Activated T-cell treated with anti-CD3 and anti-CD28 coated beads, Interleukin-2, amount 50 U/mL, for 72 hours (primary cell): ENCODE measurements around the gene ATOX1. TPM values are rescaled to one million over a fixed set of nuclear protein-coding genes. Genes with fewer than 3 reads are reported as not detected.
"Not testable (repeated sequence)": the region's sequence is repeated elsewhere in the genome, so short reads cannot be mapped to it uniquely, and the experiment has no call there.

ENCODE experiments used
- ATAC-seq, 2 donors: fragments of 150-1000 bp; cut with Tn5 transposase; replicated peaks in 1 of 2; 2 replicates each; pipeline ENCODE4 v1.10.0; 2021; ENCODE audit warnings: moderate library complexity in 2 of 2, mild to moderate bottlenecking in 1 of 2
- DNase-seq, 2 donors: peaks; one replicate each; pipeline ENCODE4 v3.0.0; 2021 to 2022; ENCODE audit warnings: mixed read lengths in 1 of 2
- H3K27ac Mint-ChIP-seq: one replicate; pipeline ENCODE4 v1.8.0; 2022; ENCODE audit warnings: mild to moderate bottlenecking, moderate library complexity, mixed read lengths
- H3K27me3 Mint-ChIP-seq: one replicate; pipeline ENCODE4 v1.8.0; 2022; ENCODE audit warnings: low read depth, mixed read lengths
- H3K36me3 Mint-ChIP-seq, 2 donors: one replicate each; pipeline ENCODE4 v1.8.0; 2022; ENCODE audit warnings: mixed read lengths in 2 of 2, mild to moderate bottlenecking in 1 of 2; ENCODE audit not compliant: insufficient read depth in 2 of 2
- H3K4me1 Mint-ChIP-seq: one replicate; pipeline ENCODE4 v1.8.0; 2022; ENCODE audit warnings: low read depth, mixed read lengths
- H3K4me3 Mint-ChIP-seq, 2 donors: one replicate each; pipeline ENCODE4 v1.8.0; 2022; ENCODE audit warnings: mild to moderate bottlenecking in 2 of 2, mixed read lengths in 2 of 2, moderate library complexity in 2 of 2
- H3K9me3 Mint-ChIP-seq, 2 donors: one replicate each; pipeline ENCODE4 v1.8.0; 2022; ENCODE audit warnings: mixed read lengths in 2 of 2
- total RNA-seq, 2 donors: library from RNA; stranded (reverse); gene quantifications; one replicate each; pipeline ENCODE4 v1.2.3, GENCODE V29; 2022

The ATOX1 gene
- total RNA-seq, 2 donors from 2014 or later, result 56.1 to 68.0 TPM

GRCh38 chr5:151738125-151738848 is 20.1 kb downstream of the ATOX1 start:
- Mint-ChIP-seq H3K27ac (no peak overlapping the region), H3K27me3 (no peaks in the 10 kb centered on the region), H3K36me3 (peaks cover 0 to 7% of the 10 kb centered on the region in 2 donors), H3K4me3 (no peak overlapping the region), H3K4me1 (peaks cover 5% of the 10 kb centered on the region), H3K9me3 (no peaks in the 10 kb centered on the region)
- ATAC-seq (no peak), DNase-seq (no peak)

- H3K36me3 Mint-ChIP-seq, result peaks cover 0 to 9% of the 10 kb centered on the region in 2 donors
- no peak overlapping the region for H3K4me3 Mint-ChIP-seq
- DNase-seq (no peak), ATAC-seq (no peak)
- no peak overlapping the region for H3K27ac Mint-ChIP-seq
- H3K4me1 Mint-ChIP-seq, result peaks cover 5% of the 10 kb centered on the region
- H3K9me3 Mint-ChIP-seq, result no peaks in the 10 kb centered on the region
- no peaks in the 10 kb centered on the region for H3K27me3 Mint-ChIP-seq
Measured at GRCh38 chr5:151737431-151737830, 21.0 kb downstream of the ATOX1 start.

GRCh38 chr5:151735646-151736045 is 22.8 kb downstream of the ATOX1 start:
- DNase-seq, result no peak

GRCh38 chr5:151734064-151734408 is 24.4 kb downstream of the ATOX1 start:
- Mint-ChIP-seq H3K4me3 (no peak overlapping the region), H3K36me3 (peaks cover 2 to 12% of the 10 kb centered on the region in 2 donors), H3K4me1 (no peaks in the 10 kb centered on the region), H3K9me3 (peaks cover 0 to 2% of the 10 kb centered on the region in 2 donors), H3K27me3 (no peaks in the 10 kb centered on the region), H3K27ac (no peak overlapping the region)
- ATAC-seq (no peak), DNase-seq (no peak)

More at GRCh38 chr5:151735646-151736045, 22.8 kb downstream of the ATOX1 start:
- peaks cover 2% of the 10 kb centered on the region for H3K4me1 Mint-ChIP-seq
- H3K27me3 Mint-ChIP-seq, result no peaks in the 10 kb centered on the region
- ATAC-seq, result no peak
- H3K4me3 Mint-ChIP-seq, result no peak overlapping the region
- H3K9me3 Mint-ChIP-seq, result no peaks in the 10 kb centered on the region
- H3K27ac Mint-ChIP-seq, result no peak overlapping the region
- peaks cover 0 to 9% of the 10 kb centered on the region in 2 donors for H3K36me3 Mint-ChIP-seq

GRCh38 chr5:151733358-151734063 is 24.9 kb downstream of the ATOX1 start:
- H3K27me3 Mint-ChIP-seq, result no peaks in the 10 kb centered on the region
- H3K36me3 Mint-ChIP-seq, result peaks cover 2 to 12% of the 10 kb centered on the region in 2 donors
- H3K9me3 Mint-ChIP-seq, result peaks cover 0 to 2% of the 10 kb centered on the region in 2 donors

GRCh38 chr5:151730381-151730780 is 28.1 kb downstream of the ATOX1 start:
- DNase-seq, result no peak
- no peak for ATAC-seq
- Mint-ChIP-seq H3K27ac (no peak overlapping the region), H3K9me3 (peaks cover 0 to 2% of the 10 kb centered on the region in 2 donors), H3K4me3 (no peak overlapping the region), H3K4me1 (no peaks in the 10 kb centered on the region), H3K36me3 (peaks cover 2 to 13% of the 10 kb centered on the region in 2 donors), H3K27me3 (no peaks in the 10 kb centered on the region)

More at GRCh38 chr5:151733358-151734063, 24.9 kb downstream of the ATOX1 start:
- DNase-seq (no peak), ATAC-seq (no peak)
- no peak overlapping the region for H3K27ac Mint-ChIP-seq
- H3K4me1 Mint-ChIP-seq, result no peaks in the 10 kb centered on the region
- no peak overlapping the region for H3K4me3 Mint-ChIP-seq

- not testable (repeated sequence) for H3K9me3 Mint-ChIP-seq, ATAC-seq, H3K27me3 Mint-ChIP-seq, H3K4me1 Mint-ChIP-seq, H3K27ac Mint-ChIP-seq, DNase-seq
- Mint-ChIP-seq H3K36me3 (peaks cover 2 to 12% of the 10 kb centered on the region in 2 donors), H3K4me3 (peak overlapping the region in 1 of 2 donors; percentile 57)
Measured at GRCh38 chr5:151729597-151729996, 28.8 kb downstream of the ATOX1 start.

GRCh38 chr5:151724360-151724759 is 34.1 kb downstream of the ATOX1 start:
- Mint-ChIP-seq H3K27ac (no peak overlapping the region), H3K36me3 (peaks cover 0 to 1% of the 10 kb centered on the region in 2 donors), H3K4me3 (no peak overlapping the region), H3K4me1 (peaks cover 14% of the 10 kb centered on the region), H3K27me3 (no peaks in the 10 kb centered on the region), H3K9me3 (no peaks in the 10 kb centered on the region)
- no peak for ATAC-seq
- DNase-seq, result no peak

GRCh38 chr5:151722546-151722945 is 35.9 kb downstream of the ATOX1 start:
- Mint-ChIP-seq H3K4me1 (peaks cover 14% of the 10 kb centered on the region), H3K4me3 (no peak overlapping the region), H3K36me3 (no peaks in the 10 kb centered on the region), H3K9me3 (no peaks in the 10 kb centered on the region), H3K27me3 (no peaks in the 10 kb centered on the region), H3K27ac (no peak overlapping the region)
- DNase-seq (no peak), ATAC-seq (no peak)

- Mint-ChIP-seq H3K4me3 (peak overlapping the region in 1 of 2 donors; percentile 54), H3K27ac (no peak overlapping the region), H3K36me3 (no peaks in the 10 kb centered on the region), H3K4me1 (peaks cover 14% of the 10 kb centered on the region), H3K27me3 (no peaks in the 10 kb centered on the region), H3K9me3 (no peaks in the 10 kb centered on the region)
- ATAC-seq (peak in 1 of 2 donors; percentile 24), DNase-seq (no peak)
Measured at GRCh38 chr5:151721812-151722391, 36.5 kb downstream of the ATOX1 start.

- Mint-ChIP-seq H3K27me3 (no peaks in the 10 kb centered on the region), H3K4me1 (peaks cover 14% of the 10 kb centered on the region), H3K4me3 (peak overlapping the region; percentile 22 to 54), H3K36me3 (no peaks in the 10 kb centered on the region), H3K9me3 (no peaks in the 10 kb centered on the region), H3K27ac (peak overlapping the region; percentile 77)
- ATAC-seq (peak; percentile 91 to 92), DNase-seq (peak; percentile 35 to 41)
Measured at GRCh38 chr5:151721087-151721646, 37.3 kb downstream of the ATOX1 start.

GRCh38 chr5:151720215-151720614 is 38.2 kb downstream of the ATOX1 start:
- Mint-ChIP-seq H3K27ac (no peak overlapping the region), H3K4me1 (peaks cover 14% of the 10 kb centered on the region), H3K4me3 (no peak overlapping the region), H3K36me3 (no peaks in the 10 kb centered on the region), H3K9me3 (no peaks in the 10 kb centered on the region), H3K27me3 (no peaks in the 10 kb centered on the region)
- ATAC-seq (no peak), DNase-seq (no peak)
